Left renal cortex interstitium (tissue), 4 donors: ENCODE results near the gene ACTR5. TPM values are rescaled to one million over a fixed set of nuclear protein-coding genes. Genes with fewer than 3 reads are reported as not detected.

Experiments used
- DNase-seq, 4 donors: peaks; one replicate each; pipeline ENCODE4 v3.0.0-alpha.2; 2013; ENCODE audit warnings: low read depth in 4 of 4, low spot score in 2 of 4, missing footprints in 1 of 4
- polyA plus RNA-seq, 4 donors: library from polyadenylated mRNA; unstranded; fragments of 120-200 nt; gene quantifications; one replicate each; pipeline ENCODE4 v1.2.1, GENCODE V29; 2013; ENCODE audit not compliant: insufficient read length in 4 of 4

ACTR5 gene
- polyA plus RNA-seq, 4 donors: 9.2 to 10.9 (median 9.8) TPM

GRCh38 chr20:38728191-38728781, 20.0 kb upstream of the ACTR5 start:
- no peak for DNase-seq

- DNase-seq: no peak
These were observed 19.2 kb upstream of the ACTR5 start for GRCh38 chr20:38728911-38729642.

GRCh38 chr20:38729767-38730166, 18.5 kb upstream of the ACTR5 start:
- no peak for DNase-seq

- DNase-seq: no peak
These were observed 17.9 kb upstream of the ACTR5 start for GRCh38 chr20:38730167-38730988.

- no peak for DNase-seq
These were observed 17.1 kb upstream of the ACTR5 start for GRCh38 chr20:38730989-38731737.

- DNase-seq: no peak
These were observed 16.5 kb upstream of the ACTR5 start for GRCh38 chr20:38731738-38732113.

- DNase-seq: no peak
These were observed 15.3 kb upstream of the ACTR5 start for GRCh38 chr20:38732981-38733380.

GRCh38 chr20:38735172-38735571, 13.1 kb upstream of the ACTR5 start:
- no peak for DNase-seq

GRCh38 chr20:38737887-38738286, 10.4 kb upstream of the ACTR5 start:
- no peak for DNase-seq

- DNase-seq: no peak
These were observed 2.5 kb upstream of the ACTR5 start for GRCh38 chr20:38745757-38746156.

GRCh38 chr20:38747495-38748096, 664 bp upstream of the ACTR5 start:
- peak in 1 of 4 donors; percentile 37 for DNase-seq

GRCh38 chr20:38748861-38749149, 545 bp downstream of the ACTR5 start:
- DNase-seq: peak in 1 of 4 donors; percentile 9

GRCh38 chr20:38751360-38751976, 3.2 kb downstream of the ACTR5 start:
- no peak for DNase-seq

- DNase-seq: no peak
These were observed 3.8 kb downstream of the ACTR5 start for GRCh38 chr20:38752029-38752428.

GRCh38 chr20:38754924-38755323, 6.7 kb downstream of the ACTR5 start:
- no peak for DNase-seq

- no peak for DNase-seq
These were observed 7.2 kb downstream of the ACTR5 start for GRCh38 chr20:38755324-38755910.

- no peak for DNase-seq
These were observed 9.0 kb downstream of the ACTR5 start for GRCh38 chr20:38757145-38757775.

- DNase-seq: no peak
These were observed 10.8 kb downstream of the ACTR5 start for GRCh38 chr20:38759106-38759505.

- DNase-seq: no peak
These were observed 12.7 kb downstream of the ACTR5 start for GRCh38 chr20:38760978-38761377.
